H9 (cell line): ENCODE results near the gene SMARCD3. TPM values are rescaled to one million over a fixed set of nuclear protein-coding genes. Genes with fewer than 3 reads are reported as not detected.

Experiments used
- DNase-seq: peaks from one replicate; pipeline ENCODE4 v3.0.0-alpha.2; 2017
- H2AFZ ChIP-seq: one replicate; pipeline ENCODE4 v1.6.1; 2013; ENCODE audit warnings: mild to moderate bottlenecking, low read length, control low read depth, moderate library complexity
- H2AK5ac ChIP-seq: 2 replicates; pipeline ENCODE4 v1.6.1; 2013; ENCODE audit warnings: low read length, control low read depth, mixed read lengths; ENCODE audit not compliant: insufficient read length
- H2BK120ac ChIP-seq: one replicate; pipeline ENCODE4 v1.6.1; 2013; ENCODE audit warnings: low read depth, mild to moderate bottlenecking, low read length, control low read depth, inconsistent platforms; ENCODE audit not compliant: poor library complexity, severe bottlenecking
- H2BK12ac ChIP-seq: 2 replicates; pipeline ENCODE4 v1.6.1; 2013; ENCODE audit warnings: low read length, control low read depth, mixed read lengths, low read depth; ENCODE audit not compliant: insufficient read length
- H2BK15ac ChIP-seq: 2 replicates; pipeline ENCODE4 v1.6.1; 2013; ENCODE audit warnings: low read depth, low read length, control low read depth
- H2BK20ac ChIP-seq: one replicate; pipeline ENCODE4 v1.6.1; 2013; ENCODE audit warnings: low read depth, mild to moderate bottlenecking, low read length, control low read depth, inconsistent platforms; ENCODE audit not compliant: poor library complexity, severe bottlenecking
- H2BK5ac ChIP-seq: 2 replicates; pipeline ENCODE4 v1.6.1; 2013; ENCODE audit warnings: low read length, control low read depth, mixed read lengths; ENCODE audit not compliant: insufficient read length
- H3K14ac ChIP-seq: 2 replicates; pipeline ENCODE4 v1.6.1; 2013; ENCODE audit warnings: low read length, control low read depth; ENCODE audit not compliant: insufficient read depth
- H3K18ac ChIP-seq: 2 replicates; pipeline ENCODE4 v1.6.1; 2013; ENCODE audit warnings: low read depth, mild to moderate bottlenecking, mixed read lengths, low read length, control low read depth; ENCODE audit not compliant: insufficient read length
- H3K23ac ChIP-seq: 2 replicates; pipeline ENCODE4 v1.6.1; 2013; ENCODE audit warnings: low read length, control low read depth, mixed read lengths, low read depth; ENCODE audit not compliant: insufficient read length
- H3K23me2 ChIP-seq: 2 replicates; pipeline ENCODE4 v1.6.1; 2013; ENCODE audit warnings: low read depth, mild to moderate bottlenecking, mixed read lengths, low read length, control low read depth; ENCODE audit not compliant: insufficient read length, poor library complexity, severe bottlenecking
- H3K27ac ChIP-seq: 2 replicates; pipeline ENCODE4 v1.5.1; 2013; ENCODE audit warnings: low read length, control low read depth, mixed read lengths, low read depth; ENCODE audit not compliant: insufficient read length
- H3K27me3 ChIP-seq: 2 replicates; pipeline ENCODE4 v1.6.1; 2013; ENCODE audit warnings: low read length, control low read depth, inconsistent platforms; ENCODE audit not compliant: insufficient read depth
- H3K4ac ChIP-seq: 2 replicates; pipeline ENCODE4 v1.6.1; 2013; ENCODE audit warnings: low read depth, mild to moderate bottlenecking, control low read depth, inconsistent platforms, low read length, moderate library complexity
- H3K4me1 ChIP-seq: 2 replicates; pipeline ENCODE4 v1.6.1; 2013; ENCODE audit warnings: low read length, control low read depth, inconsistent platforms; ENCODE audit not compliant: insufficient read depth
- H3K4me2 ChIP-seq: 2 replicates; pipeline ENCODE4 v1.6.1; 2013; ENCODE audit warnings: low read length, control low read depth, mixed read lengths; ENCODE audit not compliant: insufficient read length, insufficient read depth
- H3K56ac ChIP-seq: 2 replicates; pipeline ENCODE4 v1.6.1; 2013; ENCODE audit warnings: low read depth, mild to moderate bottlenecking, mixed read lengths, low read length, control low read depth; ENCODE audit not compliant: insufficient read length
- H3K79me1 ChIP-seq: 2 replicates; pipeline ENCODE4 v1.6.1; 2013; ENCODE audit warnings: low read depth, mild to moderate bottlenecking, moderate library complexity, low read length, control low read depth, inconsistent platforms; ENCODE audit not compliant: insufficient read depth, poor library complexity, severe bottlenecking
- H3K79me2 ChIP-seq: 2 replicates; pipeline ENCODE4 v1.6.1; 2013; ENCODE audit warnings: low read length, control low read depth, inconsistent platforms; ENCODE audit not compliant: insufficient read depth
- H3K9ac ChIP-seq: 2 replicates; pipeline ENCODE4 v1.6.1; 2013; ENCODE audit warnings: low read length, control low read depth, mixed read lengths; ENCODE audit not compliant: insufficient read length; ENCODE audit errors: extremely low read depth
- H3K9me3 ChIP-seq: one replicate; pipeline ENCODE4 v1.6.1; 2013; ENCODE audit warnings: low read depth, low read length, inconsistent platforms; ENCODE audit not compliant: control insufficient read depth
- H3T11ph ChIP-seq: one replicate; pipeline ENCODE4 v1.6.1; 2013; ENCODE audit warnings: mild to moderate bottlenecking, low read length, control low read depth, inconsistent platforms
- H4K20me1 ChIP-seq: one replicate; pipeline ENCODE4 v1.6.1; 2013; ENCODE audit not compliant: control insufficient read depth, insufficient read length, insufficient read depth
- H4K5ac ChIP-seq: 2 replicates; pipeline ENCODE4 v1.6.1; 2013; ENCODE audit warnings: low read depth, mild to moderate bottlenecking, mixed read lengths, low read length, control low read depth; ENCODE audit not compliant: insufficient read length
- H4K8ac ChIP-seq: replicated peaks from 2 replicates; pipeline ENCODE4 v1.6.1; 2013; ENCODE audit warnings: low read length, control low read depth, mixed read lengths, low read depth; ENCODE audit not compliant: insufficient read length
- H4K91ac ChIP-seq: 2 replicates; pipeline ENCODE4 v1.6.1; 2013; ENCODE audit warnings: low read depth, mild to moderate bottlenecking, moderate library complexity, mixed read lengths, low read length, control low read depth; ENCODE audit not compliant: insufficient read length
- H3K27ac Mint-ChIP-seq, 3 experiments: 2 replicates in 2 of 3; 3 replicates in 1 of 3; pipeline ENCODE4 v1.8.0; 2020 to 2021; ENCODE audit warnings: mixed read lengths in 3 of 3, mild to moderate bottlenecking in 1 of 3, moderate library complexity in 1 of 3
- H3K27me3 Mint-ChIP-seq: 2 replicates; pipeline ENCODE4 v1.8.0; 2021; ENCODE audit warnings: low read depth, mild to moderate bottlenecking, moderate library complexity, mixed read lengths
- H3K36me3 Mint-ChIP-seq, 3 experiments: 2 replicates in 2 of 3; 3 replicates in 1 of 3; pipeline ENCODE4 v1.8.0; 2020 to 2021; ENCODE audit warnings: low read depth in 3 of 3, mixed read lengths in 3 of 3; ENCODE audit not compliant: insufficient read depth in 1 of 3
- H3K4me1 Mint-ChIP-seq, 2 experiments: 2 replicates each; pipeline ENCODE4 v1.8.0; 2020; ENCODE audit warnings: mixed read lengths in 2 of 2
- H3K4me3 Mint-ChIP-seq, 2 experiments: 2 replicates in 1 of 2; 3 replicates in 1 of 2; pipeline ENCODE4 v1.8.0; 2020 to 2021; ENCODE audit warnings: mild to moderate bottlenecking in 2 of 2, mixed read lengths in 2 of 2, moderate library complexity in 1 of 2
- H3K9me3 Mint-ChIP-seq, 2 experiments: 2 replicates in 1 of 2; 3 replicates in 1 of 2; pipeline ENCODE4 v1.8.0; 2020; ENCODE audit warnings: mild to moderate bottlenecking in 2 of 2, mixed read lengths in 2 of 2, moderate library complexity in 1 of 2
- CTCF ChIP-seq: fragments of 200-600 bp; sonication (generic); conservative IDR thresholded peaks from 3 replicates; pipeline ENCODE4 v1.8.0; 2021; ENCODE audit warnings: antibody characterized with exemption, mild to moderate bottlenecking
- WGBS: extraction: QIAGEN DNeasy Blood & Tissue Kit; methylation state at CpG from one replicate; pipeline ENCODE4 v1.1.7; 2013; ENCODE audit warnings: missing lambda C conversion rate, low lambda C conversion rate, mixed read lengths; ENCODE audit not compliant: insufficient read length; ENCODE audit errors: extremely low coverage; 5-methylcytosine and 5-hydroxymethylcytosine counted together
- total RNA-seq: library from RNA; stranded (reverse); gene quantifications from 2 replicates; pipeline ENCODE4 v1.2.1, GENCODE V29; 2021

SMARCD3 gene
- total RNA-seq, 1 experiment from 2014 or later = 5.0 TPM

- Histone ChIP-seq H3K23me2 (no peaks in the 10 kb centered on the region), H3K18ac (no peak overlapping the region), H2AK5ac (no peak overlapping the region), H3K9me3 (no peaks in the 10 kb centered on the region), H3K79me1 (no peaks in the 10 kb centered on the region), H2AFZ (no peak overlapping the region), H3K27me3 (no peaks in the 10 kb centered on the region), H3K56ac (no peak overlapping the region), H3K4me2 (no peak overlapping the region), H3K4ac (no peak overlapping the region), H2BK120ac (no peak overlapping the region), H4K20me1 (no peaks in the 10 kb centered on the region), H3K27ac (no peak overlapping the region), H2BK15ac (no peak overlapping the region), H3K79me2 (no peaks in the 10 kb centered on the region), H3T11ph (no peak overlapping the region), H3K23ac (no peak overlapping the region), H4K91ac (no peak overlapping the region), H3K4me1 (no peaks in the 10 kb centered on the region), H2BK20ac (no peak overlapping the region), H2BK12ac (no peak overlapping the region), H3K14ac (no peak overlapping the region), H4K5ac (no peak overlapping the region), H3K9ac (no peak overlapping the region), H2BK5ac (no peak overlapping the region), H4K8ac (no peak overlapping the region)
- no peak overlapping the region for H3K27ac Mint-ChIP-seq
- no CpG with 5 or more reads among the region's 5 CpGs for WGBS
- no peak for DNase-seq
- H3K4me3 Mint-ChIP-seq = no peak overlapping the region
- H3K9me3 Mint-ChIP-seq = no peaks in the 10 kb centered on the region; a peak in 1 of 5 replicates
- H3K36me3 Mint-ChIP-seq = no peaks in the 10 kb centered on the region; a peak in 1 of 7 replicates
- no peak for TF ChIP-seq CTCF
- peaks cover 4 to 5% of the 10 kb centered on the region in 2 experiments for H3K4me1 Mint-ChIP-seq
- H3K27me3 Mint-ChIP-seq = peaks cover 59% of the 10 kb centered on the region
Observed at GRCh38 chr7:151264615-151265014, 16.1 kb upstream of the SMARCD3 start.
